HG03097 (cell line): ENCODE results near the gene CTNND2.

ENCODE experiments used
- ATAC-seq: cut with Tn5 transposase; IDR thresholded peaks from one replicate; pipeline ENCODE4 v1.9.1; 2021; ENCODE audit not compliant: unreplicated experiment, low FRiP score

The CTNND2 gene

DNA sequence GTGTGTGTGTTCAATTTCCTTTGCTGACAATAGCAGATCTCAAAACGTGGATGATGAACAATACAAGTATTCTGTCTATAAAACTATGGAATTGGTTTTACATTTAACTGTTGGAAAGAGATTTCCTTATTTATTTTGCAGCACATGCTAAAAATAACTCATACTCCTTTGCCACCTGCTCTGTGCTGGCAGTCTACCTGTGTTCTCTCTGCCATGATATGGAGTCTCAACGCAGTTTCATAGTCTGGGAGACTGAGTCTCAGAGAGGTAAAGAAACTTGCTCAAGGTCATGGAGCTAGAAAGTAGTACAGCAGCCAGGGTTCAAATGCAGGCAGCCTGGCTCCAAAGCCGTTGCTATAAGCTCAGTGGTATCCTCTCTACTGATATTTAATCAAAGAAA is 677.2 kb downstream of the CTNND2 start:
- no peak for ATAC-seq

DNA sequence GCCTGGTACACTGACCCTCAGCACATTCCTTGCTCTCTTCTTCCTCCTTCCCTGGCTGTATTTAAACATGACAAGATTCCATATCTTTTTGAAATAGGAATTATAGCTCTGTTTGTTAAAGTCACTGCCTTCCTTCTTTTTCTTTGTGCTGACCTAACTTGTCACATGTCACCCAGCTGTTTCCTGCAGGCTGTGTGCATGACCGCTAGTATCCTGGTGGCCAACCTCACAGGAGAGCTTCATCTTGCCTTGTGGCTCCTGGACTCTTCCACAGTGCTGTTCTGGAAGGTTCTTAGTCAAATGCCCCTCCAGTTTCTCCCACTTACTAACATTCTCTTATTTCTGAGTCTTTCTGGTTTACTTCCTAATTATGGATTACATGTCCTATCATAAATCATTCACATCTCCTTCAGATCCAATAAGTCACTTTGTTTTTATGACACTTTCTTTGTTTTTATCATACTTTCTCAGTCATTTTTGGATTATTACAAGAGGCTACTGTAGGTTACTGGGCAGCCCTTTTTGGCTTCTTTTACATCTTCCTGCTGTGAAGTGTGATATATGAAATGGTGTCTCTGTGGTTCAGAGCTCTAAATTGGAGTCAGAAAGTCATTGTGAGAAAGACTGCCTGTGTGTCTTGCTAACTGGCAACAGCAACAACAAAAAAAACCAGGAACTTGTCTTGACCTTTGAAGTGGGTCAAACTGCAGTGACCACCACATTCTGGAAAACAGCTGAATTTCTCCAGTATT is 679.6 kb downstream of the CTNND2 start:
- no peak for ATAC-seq

DNA sequence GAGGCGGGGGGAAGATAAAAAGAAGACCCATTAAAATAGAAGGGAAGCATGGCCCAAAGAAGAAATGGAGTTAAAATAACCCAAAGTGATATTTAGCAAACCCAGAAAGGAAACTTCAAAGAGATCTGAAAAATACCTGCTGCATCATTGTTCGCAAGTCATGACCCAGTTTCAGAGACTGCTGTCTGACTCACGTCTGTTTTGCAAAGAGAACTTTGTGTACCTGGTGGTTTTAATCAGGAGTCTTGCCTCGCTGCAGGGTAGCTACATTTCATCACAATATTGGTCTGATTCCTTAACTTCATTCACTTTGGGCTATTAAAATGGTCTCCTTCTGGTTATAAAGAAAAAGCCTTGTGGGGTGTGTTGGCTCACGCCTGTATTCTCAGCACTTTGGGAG is 682.1 kb downstream of the CTNND2 start:
- no peak for ATAC-seq

DNA sequence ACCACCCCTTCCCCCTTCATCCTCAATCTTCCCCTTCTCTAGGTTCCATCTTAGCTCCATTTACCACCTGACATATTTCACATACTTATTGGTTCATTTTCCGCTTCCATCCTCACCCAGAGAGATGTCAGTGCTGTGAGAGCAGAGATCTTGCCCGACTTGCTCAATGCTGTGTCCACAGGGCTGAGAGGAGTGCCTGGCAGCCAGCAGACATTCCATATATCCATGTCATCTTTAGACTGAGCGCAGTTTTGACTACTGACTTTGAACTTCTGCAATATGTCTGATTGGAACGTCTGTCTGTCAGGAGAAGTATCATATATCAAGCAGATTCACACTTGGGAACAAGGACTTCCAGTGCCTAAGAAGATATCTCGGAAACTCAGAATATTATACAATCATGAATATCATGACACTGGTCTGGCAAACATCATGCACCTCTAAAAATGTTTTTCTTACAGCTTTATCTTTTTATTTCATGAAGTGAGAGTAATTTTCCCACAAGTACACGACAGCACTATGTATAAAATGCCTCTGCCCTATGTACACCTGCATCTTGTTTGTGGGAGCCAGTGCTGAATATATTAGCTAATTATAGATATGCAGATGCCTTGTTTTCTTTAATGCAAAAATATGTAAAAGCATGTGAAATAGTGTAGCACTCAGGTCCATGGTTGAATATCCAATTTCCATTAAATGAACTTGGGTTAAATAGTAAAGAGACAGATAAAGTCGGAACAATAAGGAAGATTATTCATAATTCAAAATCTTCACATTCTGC is 689.2 kb downstream of the CTNND2 start:
- ATAC-seq, result no peak

DNA sequence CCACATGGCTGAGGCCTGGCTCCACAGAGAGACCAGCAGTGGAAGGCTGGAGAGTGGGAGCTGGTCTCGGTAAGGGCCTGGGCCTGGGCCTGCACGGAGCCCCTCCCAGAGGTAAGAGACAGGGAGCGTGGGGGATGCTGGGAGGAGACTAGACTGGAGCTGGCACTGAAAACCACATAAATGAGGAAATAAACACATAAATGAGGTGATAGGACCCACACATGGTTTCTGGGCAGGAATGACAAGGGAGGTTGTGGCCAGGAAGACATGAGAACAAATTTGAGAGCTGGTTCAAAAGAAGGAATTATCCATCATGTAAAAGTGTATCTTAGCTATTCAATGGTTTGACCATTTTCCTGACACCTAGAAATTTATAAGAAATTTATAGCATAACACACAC is 691.5 kb downstream of the CTNND2 start:
- no peak for ATAC-seq

DNA sequence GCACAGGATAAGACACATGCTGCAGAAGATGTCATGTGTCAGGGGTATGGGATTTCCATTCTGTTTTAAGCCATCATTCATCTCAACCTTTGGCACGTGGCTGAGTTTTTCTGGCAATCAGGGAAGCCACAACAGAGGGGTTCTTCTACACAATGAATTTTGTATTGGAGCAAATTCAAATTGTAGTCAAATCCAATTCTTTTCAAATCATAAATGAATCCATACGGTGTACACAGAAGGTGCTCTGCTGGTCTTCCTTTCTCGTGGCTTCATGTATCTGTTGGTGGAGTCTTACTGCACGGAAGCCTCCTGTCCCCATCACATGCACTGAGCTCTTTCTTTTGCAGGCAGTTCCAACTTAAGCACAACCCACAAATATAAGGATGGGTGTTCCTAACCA is 706.5 kb downstream of the CTNND2 start:
- ATAC-seq, result no peak

DNA sequence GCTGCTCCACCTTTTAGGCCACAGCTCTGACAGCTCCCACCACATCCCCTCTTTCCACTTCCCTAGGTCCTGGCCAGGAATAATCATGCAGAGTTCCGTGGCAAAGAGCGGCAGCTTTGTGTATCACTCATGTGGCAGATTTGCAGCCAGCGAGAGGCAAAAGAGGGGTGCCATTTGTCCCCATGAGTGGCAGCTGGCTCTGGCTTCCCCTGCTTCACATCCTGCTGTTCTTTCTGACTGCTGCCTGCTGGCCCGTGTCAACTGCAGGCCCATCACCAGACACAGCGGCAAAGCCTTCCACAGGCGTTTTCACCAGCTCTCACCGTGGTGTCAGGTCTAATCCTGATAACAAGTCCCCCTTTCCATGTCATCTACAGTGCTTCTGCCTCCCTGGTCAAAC is 712.6 kb downstream of the CTNND2 start:
- ATAC-seq, result no peak

DNA sequence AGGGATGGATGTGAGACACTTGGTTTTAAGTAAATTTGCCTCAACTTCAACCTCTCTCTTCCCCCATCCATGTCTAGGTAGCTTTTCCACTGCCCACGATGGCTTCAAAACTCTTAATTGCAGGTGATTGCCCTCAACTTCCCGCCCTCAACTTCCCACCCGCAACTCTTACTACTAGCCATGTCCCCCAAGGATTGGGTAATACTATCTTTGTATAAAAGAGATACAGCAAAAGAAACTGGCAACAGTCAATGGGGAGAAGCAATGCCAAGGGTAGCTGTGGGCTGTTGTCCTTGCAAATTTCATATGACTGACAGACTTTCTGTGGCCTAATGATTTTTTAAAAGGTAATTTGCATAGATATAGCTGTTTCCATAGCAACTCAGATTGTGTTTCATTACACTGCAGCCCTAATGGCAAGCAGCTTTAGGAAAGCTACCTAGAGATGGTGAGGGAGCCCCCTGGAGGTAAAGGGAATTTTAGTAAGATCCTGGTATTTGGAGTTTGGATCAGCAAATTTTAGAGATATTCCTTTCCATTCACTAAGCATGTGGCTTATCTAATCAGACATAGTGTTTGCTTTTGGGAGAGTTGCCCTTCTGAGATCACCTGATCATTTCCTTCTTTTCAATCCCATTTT is 721.7 kb downstream of the CTNND2 start:
- ATAC-seq, result no peak

DNA sequence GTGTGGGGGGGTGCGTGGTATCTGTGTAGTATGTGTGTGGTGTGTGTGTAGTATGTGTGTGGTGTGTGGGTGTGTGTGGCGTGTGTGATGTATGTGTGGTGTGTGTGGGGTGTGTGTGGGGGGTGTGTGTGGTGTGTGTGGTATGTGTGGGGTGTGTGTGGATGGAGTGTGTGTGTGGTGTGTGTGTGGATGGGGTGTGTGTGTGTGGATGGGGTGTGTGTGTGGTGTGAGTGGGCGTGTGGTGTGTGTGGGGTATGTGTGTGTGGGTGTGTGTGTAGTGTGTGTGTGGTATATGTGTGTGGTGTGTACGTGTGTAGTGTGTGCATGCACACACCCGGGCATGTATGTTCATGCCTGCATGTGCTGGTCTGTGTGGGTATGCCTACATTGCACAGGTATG is 722.3 kb downstream of the CTNND2 start:
- ATAC-seq, result no peak

DNA sequence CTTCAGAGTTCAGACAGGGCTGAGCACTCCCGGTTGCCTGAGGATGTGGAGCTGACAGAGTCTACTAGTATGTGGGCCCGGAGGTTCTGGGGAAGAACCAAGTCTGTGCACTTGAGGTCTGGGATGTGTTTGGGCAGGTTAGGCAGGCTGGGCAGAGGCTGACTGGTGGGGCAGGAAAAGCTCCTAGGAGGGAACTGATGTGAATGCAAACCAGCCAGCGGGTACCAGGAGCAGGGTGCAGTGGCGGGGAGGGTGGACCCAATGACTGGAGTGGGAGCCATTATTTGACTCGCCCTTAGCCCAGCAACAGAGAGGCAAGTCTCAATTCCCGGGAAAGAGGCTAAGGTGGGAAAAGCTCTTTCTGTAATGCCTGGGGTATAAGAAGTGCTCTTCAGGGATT is 723.4 kb downstream of the CTNND2 start:
- no peak for ATAC-seq

DNA sequence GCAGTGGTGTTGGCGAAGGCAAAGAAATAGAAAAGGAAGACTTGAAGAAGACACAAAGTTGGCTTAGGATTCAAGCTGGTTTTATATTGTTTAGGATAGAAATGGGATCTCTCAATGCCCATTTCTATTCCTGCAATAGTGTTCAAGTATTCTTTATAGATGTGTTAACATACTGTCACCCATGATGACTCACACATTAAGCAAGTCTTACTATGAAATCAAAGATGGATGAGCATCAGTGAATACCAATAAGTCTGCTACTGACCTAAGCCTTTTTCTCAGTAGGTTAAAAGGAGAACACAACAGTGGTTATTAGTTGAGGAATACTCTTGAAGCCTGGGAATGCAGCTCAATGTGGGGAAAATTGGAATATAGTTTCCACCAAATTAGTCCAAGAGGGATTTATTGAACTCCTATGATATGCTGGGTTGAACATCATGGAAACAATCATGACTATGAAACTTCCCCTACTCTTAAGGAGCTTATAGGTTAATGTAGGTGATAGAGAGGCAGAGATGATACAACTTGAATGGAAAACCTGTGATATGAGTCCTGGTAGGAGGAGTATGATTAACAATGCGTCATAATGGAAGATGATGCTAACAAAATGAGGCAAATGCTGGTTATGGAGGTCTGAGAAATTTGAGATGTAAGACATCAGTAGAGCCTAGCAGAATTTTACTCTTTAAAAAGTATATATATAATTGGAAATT is 726.1 kb downstream of the CTNND2 start:
- no peak for ATAC-seq

DNA sequence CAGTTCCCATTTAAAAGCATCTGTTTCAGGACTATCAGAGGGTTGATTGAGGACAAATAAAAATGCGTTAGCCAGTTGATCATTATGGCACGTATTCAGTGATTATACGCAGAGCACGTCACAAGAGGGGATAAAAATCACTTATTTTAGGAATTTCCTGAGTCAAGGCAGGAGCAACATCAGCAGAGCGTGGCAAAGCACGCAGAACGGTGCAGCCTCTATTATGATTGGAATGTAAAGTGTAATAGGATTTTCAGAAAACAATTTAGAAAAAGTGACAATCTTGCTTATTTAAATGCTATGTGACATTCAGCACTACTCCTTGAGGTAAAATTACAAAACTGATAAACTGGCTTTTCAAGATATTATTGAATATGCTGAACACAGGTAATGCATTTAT is 729.7 kb downstream of the CTNND2 start:
- no peak for ATAC-seq

DNA sequence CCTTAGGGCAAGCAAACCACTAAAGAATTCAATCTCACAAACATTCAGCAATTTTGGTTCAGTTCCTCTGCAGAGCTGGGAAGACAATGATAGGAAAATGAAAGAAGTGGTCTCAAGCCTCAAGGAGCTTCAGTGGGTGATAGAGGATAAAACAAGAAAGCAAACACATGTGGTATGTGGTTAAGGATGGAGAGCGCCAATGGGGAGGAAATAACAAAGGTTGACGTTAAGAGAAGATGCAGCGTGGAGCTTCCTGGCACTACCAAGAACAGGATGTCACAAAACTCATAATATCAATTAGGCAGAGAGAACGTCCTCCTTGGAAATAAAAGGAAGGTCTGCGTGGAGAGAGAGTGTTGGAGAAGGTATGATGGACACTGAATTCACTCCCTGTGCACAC is 731.8 kb downstream of the CTNND2 start:
- no peak for ATAC-seq

DNA sequence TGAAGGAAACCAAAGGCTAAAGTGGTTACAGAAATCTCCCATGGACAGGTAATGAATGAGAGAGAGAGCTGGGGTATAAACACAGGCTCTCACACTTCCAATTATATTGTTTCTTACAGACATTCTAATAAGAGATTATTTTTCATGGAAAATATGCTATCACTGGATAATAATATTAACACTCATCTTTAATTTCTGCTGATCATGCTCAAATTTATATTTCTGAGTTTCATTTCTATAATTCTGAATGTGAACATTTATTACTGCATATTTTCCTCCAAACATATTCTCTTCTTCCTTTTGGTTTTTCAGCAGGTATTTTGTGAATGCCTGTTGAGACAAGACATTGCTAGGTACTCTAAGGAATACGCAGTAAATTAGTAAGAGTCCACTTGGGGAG is 733.0 kb downstream of the CTNND2 start:
- no peak for ATAC-seq

DNA sequence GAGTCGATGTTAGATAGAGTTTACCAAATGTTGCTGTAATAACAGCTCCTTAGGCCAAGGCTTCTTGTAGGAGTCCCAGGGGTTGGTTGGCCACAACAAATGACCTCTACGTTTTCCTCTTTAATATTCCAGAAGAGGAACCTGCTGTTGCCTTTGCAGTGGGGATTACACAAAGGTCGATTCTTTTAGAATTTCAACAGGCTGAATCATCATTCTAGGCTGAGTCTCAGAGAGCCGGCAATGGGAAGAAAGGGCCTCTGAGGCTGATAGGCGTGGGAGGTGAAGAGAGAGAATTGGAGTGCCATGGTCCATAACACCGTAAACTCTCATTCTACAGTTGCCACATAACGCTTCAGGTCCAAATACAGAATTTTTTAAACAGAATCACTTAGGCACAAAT is 737.3 kb downstream of the CTNND2 start:
- ATAC-seq, result no peak

DNA sequence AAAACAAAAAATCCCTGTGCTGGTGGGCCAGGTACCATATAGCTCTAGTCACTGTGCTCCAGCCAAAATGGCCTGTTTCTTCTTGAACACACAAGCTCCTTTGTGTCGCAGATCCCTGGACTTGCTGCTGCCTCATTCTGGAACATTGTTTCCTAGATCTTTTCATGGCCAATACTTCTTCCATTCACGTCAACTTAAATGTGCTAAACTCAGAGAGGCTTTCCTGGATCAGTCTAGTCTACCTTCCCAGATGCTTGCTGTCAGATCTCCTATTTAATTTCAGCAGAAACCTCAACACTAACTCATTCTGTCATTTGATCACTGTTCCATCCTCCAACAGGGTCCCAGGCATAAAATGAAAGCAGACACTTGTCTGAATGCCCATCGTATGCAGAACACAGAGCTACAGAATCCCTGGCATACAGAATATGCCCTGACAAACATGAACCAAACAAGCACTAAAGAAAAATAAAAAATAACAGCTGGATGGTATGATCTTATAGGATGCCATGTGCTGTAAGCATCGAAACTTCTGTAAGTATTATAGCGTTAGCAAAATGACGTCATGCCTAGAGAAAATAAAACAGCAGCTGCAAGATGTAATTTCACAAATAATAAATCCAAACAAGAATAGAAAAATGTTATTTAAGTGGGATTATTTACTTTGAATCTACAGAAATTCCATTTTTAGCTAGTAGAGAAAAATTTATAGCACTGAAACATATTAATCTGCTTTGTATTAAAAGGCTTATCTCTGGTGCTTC is 739.5 kb downstream of the CTNND2 start:
- no peak for ATAC-seq

DNA sequence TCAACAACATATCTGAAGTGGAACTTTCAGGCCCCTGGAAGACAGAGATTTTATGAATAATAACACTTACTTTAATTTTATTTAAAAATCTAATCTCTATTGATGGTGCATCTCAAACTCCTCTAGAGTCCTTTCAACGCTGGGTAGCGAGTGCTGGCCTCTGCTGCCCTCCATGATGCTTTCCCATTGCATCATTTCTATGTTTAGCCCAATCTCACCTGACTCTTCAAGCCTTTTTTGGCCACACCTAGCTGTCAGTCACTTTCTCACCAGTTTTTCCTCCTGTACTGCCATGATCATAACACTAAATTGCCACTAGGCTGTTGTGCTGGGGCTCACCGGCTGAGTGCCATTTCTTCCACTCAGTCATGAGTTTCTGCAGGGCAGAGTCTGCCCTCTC is 747.1 kb downstream of the CTNND2 start:
- no peak for ATAC-seq

DNA sequence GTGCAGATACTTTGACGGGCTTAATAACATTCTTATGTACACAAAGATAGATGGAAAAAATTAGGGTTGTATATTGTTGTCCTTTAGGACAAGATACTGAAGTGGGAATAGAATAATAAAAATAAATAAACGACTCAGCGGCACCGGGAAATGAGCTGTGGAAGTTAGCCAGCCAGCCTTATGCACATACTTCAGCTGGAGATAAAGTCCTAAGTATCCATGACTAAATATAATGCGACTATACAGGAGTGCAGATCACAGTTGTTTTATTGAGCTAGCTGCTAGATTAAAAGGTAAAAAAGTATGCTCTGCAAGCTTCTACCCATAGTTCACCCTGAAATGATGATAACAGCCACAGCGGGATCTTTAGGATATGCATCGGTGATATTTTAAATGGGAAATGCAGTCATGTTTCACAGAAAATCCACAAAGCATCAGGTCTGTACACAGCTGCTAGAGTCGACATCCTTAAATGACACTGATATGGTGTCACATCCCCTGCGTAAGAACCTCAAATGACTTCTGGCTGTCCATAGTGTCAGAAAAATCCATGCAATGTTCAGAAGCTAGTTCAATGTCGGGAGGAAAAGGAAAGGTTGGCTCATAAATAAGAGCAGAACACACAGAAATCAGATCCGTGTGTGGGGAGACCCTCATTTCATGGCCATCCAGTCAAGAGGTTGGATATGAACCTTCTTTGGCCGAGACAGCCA is 750.4 kb downstream of the CTNND2 start:
- no peak for ATAC-seq

DNA sequence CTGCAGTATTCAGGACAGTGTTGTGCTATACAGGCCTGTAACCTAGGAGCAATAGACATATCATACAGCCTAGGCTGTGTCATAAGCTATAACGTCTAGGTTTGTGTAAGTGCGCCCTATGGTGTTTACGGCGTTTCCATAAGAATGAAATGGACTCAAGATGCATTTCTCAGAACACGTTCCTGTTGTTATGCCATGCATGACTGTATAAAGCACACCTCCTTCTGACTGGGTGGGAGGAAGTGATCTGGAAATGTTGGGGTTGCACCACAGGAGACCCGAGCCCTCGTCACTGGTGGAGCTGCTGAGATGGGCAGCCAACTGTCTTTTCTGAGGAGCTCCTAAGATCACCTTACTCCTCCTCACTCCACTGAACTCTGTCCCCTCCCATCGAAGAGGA is 751.9 kb downstream of the CTNND2 start:
- ATAC-seq, result no peak

DNA sequence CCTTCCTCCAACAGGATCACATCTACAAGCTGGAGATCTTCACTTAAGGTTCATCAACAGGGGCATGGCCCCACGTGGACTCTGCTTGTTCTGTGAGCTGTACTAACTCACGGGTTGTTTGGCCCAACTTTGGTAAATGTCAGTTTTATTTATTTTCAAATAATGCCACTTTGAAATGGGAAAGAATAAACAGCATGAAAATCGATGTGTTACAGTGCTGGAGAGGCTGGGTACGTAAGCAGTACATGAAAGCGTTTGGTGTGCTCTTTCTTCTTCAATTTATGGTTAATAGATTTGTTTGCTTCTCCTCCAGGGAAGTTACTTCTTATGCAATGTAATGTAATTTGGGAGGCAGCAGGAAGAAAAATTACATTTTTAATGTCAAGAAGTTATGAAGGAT is 753.3 kb downstream of the CTNND2 start:
- no peak for ATAC-seq
